ENCODE data around the gene TBC1D9B. TPM values are rescaled to one million over a fixed set of nuclear protein-coding genes. Genes with fewer than 3 reads are reported as not detected.

Gene TBC1D9B
- total RNA-seq, 1 donor from 2014 or later = 31.1 TPM

- Histone ChIP-seq H3K4me3 (no peak overlapping the region), H3K9me3 (replicated peaks) (peaks cover 4% of the 10 kb centered on the region), H3K27me3 (ENCODE audit: low read depth) (no peaks in the 10 kb centered on the region), H3K36me3 (peaks cover 48% of the 10 kb centered on the region), H3K27ac (replicated peaks) (no peak overlapping the region), H3K4me1 (peaks cover 19% of the 10 kb centered on the region)
- no peak for TF ChIP-seq CTCF (IDR thresholded peaks at IDR 0.05; ENCODE audit: borderline replicate concordance)
- intact Hi-C loops (cut with micrococcal nuclease) = no loop called here
- no peak for DNase-seq
Observed at GRCh38 chr5:179863449-179864085, 44.1 kb downstream of the TBC1D9B start.

- Histone ChIP-seq H3K27ac (replicated peaks) (no peak overlapping the region), H3K27me3 (ENCODE audit: low read depth) (no peaks in the 10 kb centered on the region), H3K4me1 (peaks cover 26% of the 10 kb centered on the region), H3K4me3 (no peak overlapping the region), H3K36me3 (peaks cover 47% of the 10 kb centered on the region), H3K9me3 (replicated peaks) (peaks cover 4% of the 10 kb centered on the region)
- DNase-seq = no peak
- intact Hi-C loops (cut with micrococcal nuclease) = no loop called here
- TF ChIP-seq CTCF (IDR thresholded peaks at IDR 0.05; ENCODE audit: borderline replicate concordance) = no peak
Observed at GRCh38 chr5:179862891-179863290, 44.8 kb downstream of the TBC1D9B start.

GRCh38 chr5:179862296-179862695 lies 45.4 kb downstream of the TBC1D9B start:
- Histone ChIP-seq H3K27me3 (ENCODE audit: low read depth) (no peaks in the 10 kb centered on the region), H3K4me3 (no peak overlapping the region), H3K4me1 (peaks cover 32% of the 10 kb centered on the region), H3K36me3 (peaks cover 41% of the 10 kb centered on the region), H3K27ac (replicated peaks) (no peak overlapping the region), H3K9me3 (replicated peaks) (peaks cover 4% of the 10 kb centered on the region)
- DNase-seq = no peak
- no peak for TF ChIP-seq CTCF (IDR thresholded peaks at IDR 0.05; ENCODE audit: borderline replicate concordance)
- intact Hi-C loops (cut with micrococcal nuclease) = no loop called here

- Histone ChIP-seq H3K9me3 (replicated peaks) (peaks cover 4% of the 10 kb centered on the region), H3K27me3 (ENCODE audit: low read depth) (no peaks in the 10 kb centered on the region), H3K36me3 (peaks cover 33% of the 10 kb centered on the region), H3K27ac (replicated peaks) (no peak overlapping the region), H3K4me3 (no peak overlapping the region), H3K4me1 (peaks cover 37% of the 10 kb centered on the region)
- no peak for TF ChIP-seq CTCF (IDR thresholded peaks at IDR 0.05; ENCODE audit: borderline replicate concordance)
- intact Hi-C loops (cut with micrococcal nuclease) = no loop called here
- DNase-seq = no peak
Observed at GRCh38 chr5:179860301-179860700, 47.4 kb downstream of the TBC1D9B start.

GRCh38 chr5:179858586-179859427 lies 48.9 kb downstream of the TBC1D9B start, which contains the start of gene MRNIP:
MRNIP (minus strand) TSS chr5:179858817; CDS start chr5:179858796, 21 bp downstream.
- Histone ChIP-seq H3K9me3 (replicated peaks) (peaks cover 4% of the 10 kb centered on the region), H3K4me1 (peaks cover 37% of the 10 kb centered on the region), H3K4me3 (peak within 1 kb of the TSS; percentile 92), H3K36me3 (peaks cover 19% of the 10 kb centered on the region), H3K27ac (replicated peaks) (peak within 1 kb of the TSS; percentile 97), H3K27me3 (ENCODE audit: low read depth) (no peaks in the 10 kb centered on the region)
- DNase-seq = peak; percentile 99
- intact Hi-C loops (cut with micrococcal nuclease) = no loop called here
- TF ChIP-seq CTCF (IDR thresholded peaks at IDR 0.05; ENCODE audit: borderline replicate concordance) = peak; percentile 22
